HEK293 (cell line): Measurements from ENCODE around the gene ASPSCR1.

Source experiments
- CTCF ChIA-PET: fragments of 350-600 bp; formaldehyde crosslinking; extraction: SDS; loops from one replicate; lab custom pipeline; 2021; ENCODE audit warnings: antibody characterized with exemption; lab: Yijun Ruan, JAX
- POLR2A ChIA-PET: fragments of 300-600 bp; formaldehyde crosslinking; extraction: SDS; loops from one replicate; lab custom pipeline; 2020; ENCODE audit warnings: antibody characterized with exemption, inconsistent platforms; lab: Yijun Ruan, JAX
- H3K27ac ChIP-seq: fragments of 200-500 bp; sonication (Bioruptor generic); 2 replicates; pipeline ENCODE4 v1.5.1; 2014; ENCODE audit warnings: low read depth, low read length, control low read depth, inconsistent platforms; ENCODE audit errors: extremely low read depth
- H3K36me3 ChIP-seq, 2 experiments: fragments of 200-500 bp in 1 of 2; sonication (Bioruptor generic) in 1 of 2; 1 replicate in 1 of 2; 2 replicates in 1 of 2; pipeline ENCODE4 v1.5.1; 2014 to 2017; ENCODE audit warnings: inconsistent platforms in 2 of 2, low read length in 2 of 2; ENCODE audit not compliant: control insufficient read depth in 2 of 2, insufficient read depth in 1 of 2
- H3K4me1 ChIP-seq: fragments of 200-500 bp; sonication (Bioruptor generic); 2 replicates; pipeline ENCODE4 v1.5.1; 2014; ENCODE audit warnings: mild to moderate bottlenecking, low read length, inconsistent platforms; ENCODE audit not compliant: control insufficient read depth, insufficient read depth
- H3K4me3 ChIP-seq: 2 replicates; pipeline ENCODE4 v1.5.1; 2011; ENCODE audit warnings: low read depth, mild to moderate bottlenecking, control low read depth, low read length, moderate library complexity
- H3K9me3 ChIP-seq: fragments of 200-500 bp; sonication (Bioruptor generic); 2 replicates; pipeline ENCODE4 v1.5.1; 2014; ENCODE audit warnings: low read depth, low read length, inconsistent platforms; ENCODE audit not compliant: control insufficient read depth, insufficient read depth
- BCL11A ChIP-seq: fragments of 450-650 bp; formaldehyde crosslinking; IDR thresholded peaks from 2 replicates; pipeline ENCODE4 v1.5.1; 2016; ENCODE audit warnings: low read depth, missing biosample characterization, missing genetic modification characterization
- ZBTB20 ChIP-seq: fragments of 450-650 bp; formaldehyde crosslinking; IDR thresholded peaks from 2 replicates; pipeline ENCODE4 v1.5.1; 2016; ENCODE audit warnings: missing biosample characterization, missing genetic modification characterization
- ZFP37 ChIP-seq: fragments of 450-650 bp; formaldehyde crosslinking; IDR thresholded peaks from 2 replicates; pipeline ENCODE4 v1.5.1; 2016; ENCODE audit warnings: missing biosample characterization, missing genetic modification characterization
- ZIC2 ChIP-seq: fragments of 450-650 bp; formaldehyde crosslinking; IDR thresholded peaks from 2 replicates; pipeline ENCODE4 v1.5.1; 2016; ENCODE audit warnings: missing biosample characterization, missing genetic modification characterization
- ZNF335 ChIP-seq: fragments of 450-650 bp; formaldehyde crosslinking; conservative IDR thresholded peaks from 2 replicates; pipeline ENCODE4 v1.5.1; 2016; ENCODE audit warnings: missing biosample characterization, missing genetic modification characterization
- ZNF37A ChIP-seq: fragments of 450-650 bp; IDR thresholded peaks from 2 replicates; pipeline ENCODE4 v1.5.1; 2018; ENCODE audit warnings: missing biosample characterization, missing genetic modification characterization
- ZNF391 ChIP-seq: fragments of 450-650 bp; formaldehyde crosslinking; IDR thresholded peaks from 2 replicates; pipeline ENCODE4 v1.5.1; 2016; ENCODE audit warnings: low read depth, missing biosample characterization, missing genetic modification characterization, borderline replicate concordance
- TF ChIP-seq, protein P1 (sequence below): fragments of 450-650 bp; IDR thresholded peaks from 2 replicates; pipeline ENCODE4 v1.5.1; 2018; ENCODE audit warnings: missing biosample characterization, missing genetic modification characterization
- TF ChIP-seq, protein P2 (sequence below): fragments of 450-650 bp; IDR thresholded peaks from 2 replicates; pipeline ENCODE4 v1.5.1; 2018; ENCODE audit warnings: missing biosample characterization, mild to moderate bottlenecking, missing genetic modification characterization
- TF ChIP-seq, protein P3 (sequence below): fragments of 450-650 bp; formaldehyde crosslinking; IDR thresholded peaks from 2 replicates; pipeline ENCODE4 v1.5.1; 2016; ENCODE audit warnings: missing biosample characterization, missing genetic modification characterization, low read depth
- TF ChIP-seq, protein P4 (sequence below): fragments of 450-650 bp; formaldehyde crosslinking; IDR thresholded peaks from 2 replicates; pipeline ENCODE4 v1.5.1; 2016; ENCODE audit warnings: missing biosample characterization, missing genetic modification characterization

The ASPSCR1 gene

DNA sequence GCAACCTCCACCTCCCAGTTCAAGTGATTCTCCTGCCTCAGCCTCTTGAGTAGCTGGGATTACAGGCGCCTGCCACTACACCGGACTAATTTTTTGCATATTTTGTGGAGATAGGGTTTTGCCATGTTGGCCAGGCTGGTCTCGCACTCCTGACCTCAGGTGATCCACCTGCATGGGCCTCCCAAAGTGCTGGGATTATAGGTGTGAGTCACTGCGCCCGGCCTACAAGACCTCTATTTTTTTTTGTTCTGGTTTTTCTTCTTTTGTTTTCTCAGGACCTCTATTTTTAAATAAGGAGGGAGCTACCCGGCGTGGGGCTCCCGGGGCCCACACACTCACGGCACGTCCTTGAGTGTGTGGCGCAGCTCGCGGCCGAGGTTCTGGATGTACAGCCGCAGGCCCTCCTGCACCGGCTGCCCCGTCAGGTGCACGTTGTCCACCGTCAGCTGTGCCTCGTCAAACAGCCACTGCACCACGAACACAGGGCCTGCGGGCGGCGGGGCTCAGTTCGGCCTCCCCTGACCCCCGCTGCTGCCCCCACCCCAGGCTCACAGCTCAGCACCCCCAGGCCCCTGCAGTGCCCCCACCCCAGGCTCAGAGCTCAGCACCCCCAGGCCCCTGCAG is 22.3 kb upstream of the ASPSCR1 start:
- POLR2A ChIA-PET: interaction anchor here (2.1 kb wide), 1 partner anchor 82 kb away, joined by 10 read pairs; the partner anchor contains the start of gene DCXR

DNA sequence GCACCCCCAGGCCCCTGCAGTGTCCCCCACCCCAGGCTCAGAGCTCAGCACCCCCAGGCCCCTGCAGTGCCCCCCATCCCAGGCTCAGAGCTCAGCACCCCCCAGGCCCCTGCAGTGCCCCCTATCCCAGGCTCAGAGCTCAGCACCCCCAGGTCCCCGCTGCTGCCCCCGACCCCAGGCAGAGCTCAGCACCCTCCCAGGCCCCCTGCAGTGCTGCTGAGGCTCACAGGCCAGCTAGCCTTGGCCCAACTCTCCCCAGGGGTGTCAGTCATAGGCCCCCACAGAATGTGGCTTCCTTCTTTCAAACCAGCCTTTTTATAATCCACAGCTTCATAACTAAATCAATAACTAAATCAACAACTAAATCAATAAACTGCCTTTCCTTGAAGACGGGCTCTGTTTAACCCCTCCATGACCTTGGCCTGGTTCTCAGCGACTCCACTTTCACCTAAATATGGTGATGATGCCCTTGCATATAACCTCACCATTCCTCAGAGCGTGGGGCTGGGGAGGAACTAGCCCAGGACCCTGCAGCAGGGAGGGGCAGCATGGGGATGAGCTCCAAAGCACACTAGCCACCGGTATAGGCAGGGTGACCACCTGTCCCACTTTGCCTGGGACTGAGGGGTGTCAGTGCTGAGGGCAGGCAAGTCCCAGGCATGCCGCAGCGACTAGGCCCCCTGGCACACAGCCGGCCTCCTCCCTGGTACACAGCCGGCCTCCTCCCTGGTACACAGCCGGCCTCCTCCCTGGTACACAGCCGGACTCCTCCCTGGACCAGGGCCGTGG is 21.5 kb upstream of the ASPSCR1 start:
- Histone ChIP-seq H3K9me3 (no peaks in the 10 kb centered on the region), H3K4me3 (no peak overlapping the region), H3K27ac (no peak overlapping the region), H3K4me1 (peaks cover 4% of the 10 kb centered on the region; the same call in 1 of the 2 replicates), H3K36me3 (no peaks in the 10 kb centered on the region)
- CTCF ChIA-PET: interaction anchor here (0.6 kb wide), 1 partner anchor 82 kb away, joined by 6 read pairs; the partner anchor contains the start of gene DCXR
- TF ChIP-seq ZIC2 (0 out of 2 replicates have a peak, but pooled peaks have one; percentile 13), ZFP37 (tag by site-specific recombination) (no peak)
- POLR2A ChIA-PET: no interaction called here

More for the DNA sequence above, 22.3 kb upstream of the ASPSCR1 start:
- CTCF ChIA-PET: interaction anchor here (0.6 to 2.6 kb wide), 6 partner anchors 38 to 151 kb away, joined by 3 to 12 read pairs (median 4); partner anchors contain the start of genes DCXR and SIRT7
- Histone ChIP-seq H3K27ac (no peak overlapping the region), H3K4me1 (peaks cover 3% of the 10 kb centered on the region; the same call in 1 of the 2 replicates), H3K9me3 (no peaks in the 10 kb centered on the region), H3K36me3 (no peaks in the 10 kb centered on the region), H3K4me3 (no peak overlapping the region)
- no peak for TF ChIP-seq BCL11A (tag by site-specific recombination)
- TF ChIP-seq ZNF391 (tag by site-specific recombination): no peak
- TF ChIP-seq, protein P1, sequence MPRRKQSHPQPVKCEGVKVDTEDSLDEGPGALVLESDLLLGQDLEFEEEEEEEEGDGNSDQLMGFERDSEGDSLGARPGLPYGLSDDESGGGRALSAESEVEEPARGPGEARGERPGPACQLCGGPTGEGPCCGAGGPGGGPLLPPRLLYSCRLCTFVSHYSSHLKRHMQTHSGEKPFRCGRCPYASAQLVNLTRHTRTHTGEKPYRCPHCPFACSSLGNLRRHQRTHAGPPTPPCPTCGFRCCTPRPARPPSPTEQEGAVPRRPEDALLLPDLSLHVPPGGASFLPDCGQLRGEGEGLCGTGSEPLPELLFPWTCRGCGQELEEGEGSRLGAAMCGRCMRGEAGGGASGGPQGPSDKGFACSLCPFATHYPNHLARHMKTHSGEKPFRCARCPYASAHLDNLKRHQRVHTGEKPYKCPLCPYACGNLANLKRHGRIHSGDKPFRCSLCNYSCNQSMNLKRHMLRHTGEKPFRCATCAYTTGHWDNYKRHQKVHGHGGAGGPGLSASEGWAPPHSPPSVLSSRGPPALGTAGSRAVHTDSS: no peak
- TF ChIP-seq ZNF37A (tag by site-specific recombination): no peak
- TF ChIP-seq ZNF335 (tag by site-specific recombination): no peak
- TF ChIP-seq, protein P2, sequence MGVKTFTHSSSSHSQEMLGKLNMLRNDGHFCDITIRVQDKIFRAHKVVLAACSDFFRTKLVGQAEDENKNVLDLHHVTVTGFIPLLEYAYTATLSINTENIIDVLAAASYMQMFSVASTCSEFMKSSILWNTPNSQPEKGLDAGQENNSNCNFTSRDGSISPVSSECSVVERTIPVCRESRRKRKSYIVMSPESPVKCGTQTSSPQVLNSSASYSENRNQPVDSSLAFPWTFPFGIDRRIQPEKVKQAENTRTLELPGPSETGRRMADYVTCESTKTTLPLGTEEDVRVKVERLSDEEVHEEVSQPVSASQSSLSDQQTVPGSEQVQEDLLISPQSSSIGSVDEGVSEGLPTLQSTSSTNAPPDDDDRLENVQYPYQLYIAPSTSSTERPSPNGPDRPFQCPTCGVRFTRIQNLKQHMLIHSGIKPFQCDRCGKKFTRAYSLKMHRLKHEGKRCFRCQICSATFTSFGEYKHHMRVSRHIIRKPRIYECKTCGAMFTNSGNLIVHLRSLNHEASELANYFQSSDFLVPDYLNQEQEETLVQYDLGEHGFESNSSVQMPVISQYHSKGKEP (tag by site-specific recombination): no peak
- TF ChIP-seq, protein P3, sequence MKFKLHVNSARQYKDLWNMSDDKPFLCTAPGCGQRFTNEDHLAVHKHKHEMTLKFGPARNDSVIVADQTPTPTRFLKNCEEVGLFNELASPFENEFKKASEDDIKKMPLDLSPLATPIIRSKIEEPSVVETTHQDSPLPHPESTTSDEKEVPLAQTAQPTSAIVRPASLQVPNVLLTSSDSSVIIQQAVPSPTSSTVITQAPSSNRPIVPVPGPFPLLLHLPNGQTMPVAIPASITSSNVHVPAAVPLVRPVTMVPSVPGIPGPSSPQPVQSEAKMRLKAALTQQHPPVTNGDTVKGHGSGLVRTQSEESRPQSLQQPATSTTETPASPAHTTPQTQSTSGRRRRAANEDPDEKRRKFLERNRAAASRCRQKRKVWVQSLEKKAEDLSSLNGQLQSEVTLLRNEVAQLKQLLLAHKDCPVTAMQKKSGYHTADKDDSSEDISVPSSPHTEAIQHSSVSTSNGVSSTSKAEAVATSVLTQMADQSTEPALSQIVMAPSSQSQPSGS (tag by site-specific recombination): no peak
- TF ChIP-seq, protein P4, sequence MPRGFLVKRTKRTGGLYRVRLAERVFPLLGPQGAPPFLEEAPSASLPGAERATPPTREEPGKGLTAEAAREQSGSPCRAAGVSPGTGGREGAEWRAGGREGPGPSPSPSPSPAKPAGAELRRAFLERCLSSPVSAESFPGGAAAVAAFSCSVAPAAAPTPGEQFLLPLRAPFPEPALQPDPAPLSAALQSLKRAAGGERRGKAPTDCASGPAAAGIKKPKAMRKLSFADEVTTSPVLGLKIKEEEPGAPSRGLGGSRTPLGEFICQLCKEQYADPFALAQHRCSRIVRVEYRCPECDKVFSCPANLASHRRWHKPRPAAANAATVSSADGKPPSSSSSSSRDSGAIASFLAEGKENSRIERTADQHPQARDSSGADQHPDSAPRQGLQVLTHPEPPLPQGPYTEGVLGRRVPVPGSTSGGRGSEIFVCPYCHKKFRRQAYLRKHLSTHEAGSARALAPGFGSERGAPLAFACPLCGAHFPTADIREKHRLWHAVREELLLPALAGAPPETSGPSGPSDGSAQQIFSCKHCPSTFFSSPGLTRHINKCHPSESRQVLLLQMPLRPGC (tag by site-specific recombination): no peak
- TF ChIP-seq ZBTB20 (tag by site-specific recombination): no peak
